B cell (primary cell): ENCODE data around the gene NFIB.

Experiments used
- EZH2 ChIP-seq: IDR thresholded peaks from 2 replicates; pipeline ENCODE4 v1.6.1; 2012; ENCODE audit warnings: borderline replicate concordance, low read depth, mild to moderate bottlenecking, moderate library complexity, low read length; ENCODE audit not compliant: insufficient read depth, poor library complexity, severe bottlenecking
- TF ChIP-seq, protein P1 (sequence below): fragments of 200-600 bp; IDR thresholded peaks from one replicate; pipeline ENCODE4 v1.8.0; 2022; ENCODE audit warnings: antibody characterized with exemption, mild to moderate bottlenecking

DNA sequence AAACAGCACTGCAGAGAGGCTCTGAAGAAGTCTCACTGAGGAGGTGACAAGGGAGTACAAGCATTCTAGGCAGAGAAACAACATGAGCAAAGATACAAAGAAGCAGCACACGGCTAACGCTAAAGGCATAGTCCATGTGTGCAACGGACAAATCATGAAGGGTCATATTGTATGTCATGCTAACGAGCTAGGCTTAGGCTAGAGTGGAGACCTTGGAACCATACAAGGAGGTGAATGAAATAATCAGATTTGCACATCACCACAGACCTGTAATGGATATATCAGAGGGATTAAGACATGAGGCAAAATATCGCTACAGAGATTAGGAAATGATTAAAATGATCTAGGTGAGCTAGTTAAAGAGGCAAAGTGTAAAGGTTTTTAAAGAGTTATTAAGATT, 145.6 kb downstream of the NFIB start:
- TF ChIP-seq, protein P1, sequence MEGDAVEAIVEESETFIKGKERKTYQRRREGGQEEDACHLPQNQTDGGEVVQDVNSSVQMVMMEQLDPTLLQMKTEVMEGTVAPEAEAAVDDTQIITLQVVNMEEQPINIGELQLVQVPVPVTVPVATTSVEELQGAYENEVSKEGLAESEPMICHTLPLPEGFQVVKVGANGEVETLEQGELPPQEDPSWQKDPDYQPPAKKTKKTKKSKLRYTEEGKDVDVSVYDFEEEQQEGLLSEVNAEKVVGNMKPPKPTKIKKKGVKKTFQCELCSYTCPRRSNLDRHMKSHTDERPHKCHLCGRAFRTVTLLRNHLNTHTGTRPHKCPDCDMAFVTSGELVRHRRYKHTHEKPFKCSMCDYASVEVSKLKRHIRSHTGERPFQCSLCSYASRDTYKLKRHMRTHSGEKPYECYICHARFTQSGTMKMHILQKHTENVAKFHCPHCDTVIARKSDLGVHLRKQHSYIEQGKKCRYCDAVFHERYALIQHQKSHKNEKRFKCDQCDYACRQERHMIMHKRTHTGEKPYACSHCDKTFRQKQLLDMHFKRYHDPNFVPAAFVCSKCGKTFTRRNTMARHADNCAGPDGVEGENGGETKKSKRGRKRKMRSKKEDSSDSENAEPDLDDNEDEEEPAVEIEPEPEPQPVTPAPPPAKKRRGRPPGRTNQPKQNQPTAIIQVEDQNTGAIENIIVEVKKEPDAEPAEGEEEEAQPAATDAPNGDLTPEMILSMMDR, result no peak
- TF ChIP-seq EZH2, result no peak
